ENCODE measurements around the gene ARHGDIG. TPM values are rescaled to one million over a fixed set of nuclear protein-coding genes. Genes with fewer than 3 reads are reported as not detected.
A peak's percentile ranks its signal among the peaks of the same experiment; 100 is the strongest.

Gene ARHGDIG
- total and polyA plus RNA-seq, 9 of the 15 experiments (the other 6 are each of a cell fraction or from before 2014, with no cell fraction given): 0.36 to 2.5 (median 0.64) TPM; not detected in 2

DNA sequence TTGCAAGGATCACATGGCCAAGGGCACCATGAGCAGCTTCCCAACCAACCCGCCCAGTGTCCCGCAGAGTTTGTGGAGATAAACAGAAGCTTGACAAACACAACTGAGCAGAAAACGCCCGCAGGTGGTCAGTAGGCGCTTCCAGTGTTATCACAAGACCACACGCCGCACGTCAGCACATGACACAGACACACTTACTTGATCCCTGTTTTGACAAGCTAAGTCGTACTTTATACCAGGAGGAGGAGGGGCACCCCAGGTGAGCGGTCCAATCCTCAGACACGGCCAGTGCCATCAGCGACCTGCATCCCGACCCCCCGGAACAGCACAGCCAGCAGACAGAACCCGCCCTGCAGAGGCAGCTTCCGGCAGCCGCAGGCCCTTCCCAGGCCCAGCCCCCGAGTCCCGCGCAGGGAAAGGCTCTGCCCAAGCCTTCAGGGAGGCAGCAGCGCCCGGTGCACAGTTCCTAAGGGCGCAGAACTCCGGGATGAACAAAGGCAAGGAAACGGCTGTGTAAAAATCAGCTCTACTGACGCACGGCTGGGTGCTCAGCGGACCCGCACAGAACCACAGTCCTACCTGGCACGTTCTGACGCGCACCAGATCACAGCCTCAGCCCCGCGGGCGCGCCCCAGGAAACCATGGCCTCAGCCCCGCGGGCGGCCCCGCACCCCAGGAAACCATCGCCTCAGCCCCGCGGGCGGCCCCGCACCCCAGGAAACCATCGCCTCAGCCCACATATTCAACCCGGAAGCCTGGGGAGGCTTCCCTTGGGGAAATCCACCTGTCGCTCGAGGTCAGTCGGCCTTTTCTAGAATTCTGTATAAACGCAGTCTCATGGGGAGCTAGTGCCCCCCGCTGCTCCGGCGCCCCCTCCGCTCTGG lies 44.3 kb downstream of the ARHGDIG start:
- in situ Hi-C loops (cut with MboI): no loop called here
- H3K4me2 ChIP-seq (ENCODE audit: insufficient read depth, low read length): peak overlapping the region; percentile 74
- H3K36me3 ChIP-seq (ENCODE audit: control insufficient read depth, insufficient read depth, low read length): peaks cover 27% of the 10 kb centered on the region
- FAIRE-seq (peak; percentile 98), ATAC-seq (peak; percentile 91), DNase-seq (ENCODE audit: extremely low read depth in 1 of 4, low spot score in 3 of 4) (peak; percentile 79 to 95 (median 84))
- H3K79me2 ChIP-seq (ENCODE audit: control insufficient read depth, insufficient read depth, low read length): peaks cover 86% of the 10 kb centered on the region
- peak overlapping the region; percentile 63 to 89 for H3K9ac ChIP-seq (ENCODE audit: insufficient read depth in 1 of 2, low read depth in 2 of 2, low read length in 2 of 2)
- CTCF ChIA-PET (ENCODE audit: low intra/inter-chr PET ratio): no interaction called here
- H2AFZ ChIP-seq (ENCODE audit: low read depth, low read length): peak overlapping the region; percentile 63; the same call in 1 of the 2 replicates
- H4K20me1 ChIP-seq (replicated peaks; ENCODE audit: control insufficient read depth, insufficient read depth, low read length): peaks cover 49% of the 10 kb centered on the region; the same call in 1 of the 2 replicates
- intact Hi-C loops (cut with micrococcal nuclease): no loop called here
- WGBS (ENCODE audit: insufficient coverage, low coverage, missing lambda C conversion rate): 11% methylated on average over 47 of the region's 55 CpGs
- peak overlapping the region; percentile 28 for H3K4me3 ChIP-seq
- POLR2A ChIA-PET: interaction anchor here (0.6 to 1.4 kb wide), 8 partner anchors 9 to 231 kb away, joined by 3 to 4 read pairs (median 3); no protein-coding TSS in a partner anchor
- peaks cover 24 to 54% of the 10 kb centered on the region in 2 experiments for H3K4me1 ChIP-seq (replicated peaks in 1 of 2; ENCODE audit: control insufficient read depth in 2 of 2, insufficient read depth in 2 of 2, low read length in 2 of 2)
- H3K9me1 ChIP-seq (ENCODE audit: control insufficient read depth, insufficient read depth, low read length): peaks cover 10% of the 10 kb centered on the region
- peak overlapping the region; percentile 86 for H3K27ac ChIP-seq (ENCODE audit: extremely low read depth, low read depth, low read length)
- no peaks in the 10 kb centered on the region for H3K9me3 ChIP-seq (replicated peaks; ENCODE audit: control insufficient read depth, insufficient read depth, low read depth, low read length)
- BruUV-seq (replicated peaks): no TSS peak
- H3K27me3 ChIP-seq (ENCODE audit: control insufficient read depth in 2 of 2, insufficient read depth in 2 of 2, low read length in 2 of 2): no peaks in the 10 kb centered on the region
- TF ChIP-seq NUFIP1 (IDR thresholded peaks at IDR 0.05; ENCODE audit: partially characterized antibody): no peak
- TF ChIP-seq ZNF347 (CRISPR knock-in tag; IDR thresholded peaks at IDR 0.05; ENCODE audit: low read depth): no peak
- TF ChIP-seq RFX1 (IDR thresholded peaks at IDR 0.05): no peak
- TF ChIP-seq POLR3G (IDR thresholded peaks at IDR 0.05; ENCODE audit: extremely low read depth, insufficient read length, insufficient replicate concordance): no peak
- TF ChIP-seq ZNF197 (CRISPR knock-in tag; IDR thresholded peaks at IDR 0.05; ENCODE audit: low read depth): no peak
- no peak for TF ChIP-seq ZNF445 (CRISPR knock-in tag; IDR thresholded peaks at IDR 0.05; ENCODE audit: low read depth)
- peak; percentile 28; the same call in 1 of the 2 replicates for TF ChIP-seq MAFG (tag; conservative IDR thresholded peaks at IDR 0.05)
- no peak for TF ChIP-seq RB1 (IDR thresholded peaks at IDR 0.05; ENCODE audit: low read depth)
- TF ChIP-seq ZNF644 (tag; IDR thresholded peaks at IDR 0.05; ENCODE audit: low read depth): no peak; the same call in 1 of the 2 replicates
- TF ChIP-seq MEF2D (tag; conservative IDR thresholded peaks at IDR 0.05; ENCODE audit: low read depth): 0 out of 2 replicates have a peak, but pooled peaks have one; percentile 58
- TF ChIP-seq HNRNPL (IDR thresholded peaks at IDR 0.05; ENCODE audit: low read depth, low read length): no peak
- TF ChIP-seq MYC (IDR thresholded peaks at IDR 0.05; ENCODE audit: low read depth, low read length): peak; percentile 87
- TF ChIP-seq MYC (CRISPR knock-in tag; IDR thresholded peaks at IDR 0.05; ENCODE audit: borderline replicate concordance, low read depth): no peak
- no peak for TF ChIP-seq ZNF212 (CRISPR knock-in tag; IDR thresholded peaks at IDR 0.05)
- no peak for TF ChIP-seq NBN (IDR thresholded peaks at IDR 0.05; ENCODE audit: low read depth)
- no peak for TF ChIP-seq FIP1L1 (IDR thresholded peaks at IDR 0.05; ENCODE audit: low read depth, low read length, poor library complexity, severe bottlenecking)
